ENCODE results near the gene SMPD1. TPM values are rescaled to one million over a fixed set of nuclear protein-coding genes. Genes with fewer than 3 reads are reported as not detected.

Gene SMPD1
- 51.6 TPM for total RNA-seq
- long read RNA-seq, transcript SMPD1-201 (6 exons, 2,452 nt), result major isoform, 41 of 81 reads
- long read RNA-seq, partial matches to known transcripts, result 24 of 81 reads
- long read RNA-seq, other reads (novel, unspliced or antisense), result 14 of 81 reads

- ATAC-seq (ENCODE audit: poor library complexity), result peak; percentile 98
- DNase-seq, result peak; percentile 97
- intact Hi-C loops (cut with DNase I), result loop anchor here (5.0 kb wide), 1 partner anchor 32 kb away; no protein-coding TSS in a partner anchor
Observed at GRCh38 chr11:6389905-6390717, at the start of gene SMPD1. Gene SMPD1, plus strand, starts transcription at chr11:6390474. Its CDS starts 125 bp downstream, at chr11:6390599.

DNA sequence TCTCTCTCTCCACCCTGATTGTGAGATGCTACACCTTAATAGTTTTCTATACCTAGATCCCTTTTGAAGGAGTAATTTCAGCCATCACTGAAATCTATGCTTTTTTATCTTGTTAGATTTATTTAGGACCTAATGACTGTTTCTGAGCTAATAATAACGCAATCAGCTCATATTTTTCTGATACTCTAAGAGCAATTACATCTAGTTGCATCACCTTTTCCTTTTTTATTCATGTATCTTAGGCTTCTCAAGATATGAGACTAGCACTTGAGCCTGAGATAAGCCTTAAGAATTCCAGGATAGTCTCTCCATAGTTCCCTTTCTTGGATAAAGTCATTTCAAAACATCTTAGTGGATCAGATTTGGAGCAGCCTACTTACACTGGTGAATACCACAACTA, 44.9 kb upstream of the SMPD1 start:
- intact Hi-C loops (cut with DNase I), result no loop called here
- no peak for ATAC-seq (ENCODE audit: poor library complexity)

GRCh38 chr11:6350043-6350442, 40.2 kb upstream of the SMPD1 start:
- DNase-seq (no peak), ATAC-seq (ENCODE audit: poor library complexity) (no peak)
- intact Hi-C loops (cut with DNase I), result no loop called here

More for the DNA sequence above, 44.9 kb upstream of the SMPD1 start:
- DNase-seq, result no peak

DNA sequence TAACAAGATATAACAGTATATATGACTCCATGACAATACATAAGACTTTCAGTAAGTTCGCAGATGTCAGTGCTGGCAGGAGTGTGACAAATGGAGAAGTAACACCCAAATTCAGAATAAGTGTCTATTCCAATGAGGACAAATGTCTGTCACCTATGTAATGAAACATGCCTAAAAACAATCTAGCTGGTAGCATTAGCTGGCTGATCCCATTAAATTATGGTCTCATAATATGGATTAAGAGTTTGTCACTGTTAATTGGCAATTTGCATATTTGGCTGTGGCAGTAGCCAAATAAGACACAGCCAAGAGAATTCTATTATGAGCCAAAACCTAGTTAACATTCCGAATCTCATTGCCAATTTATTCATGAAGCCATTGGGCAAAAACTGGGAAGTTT, 39.8 kb upstream of the SMPD1 start:
- no peak for ATAC-seq (ENCODE audit: poor library complexity)
- DNase-seq, result no peak
- intact Hi-C loops (cut with DNase I), result no loop called here

- no peak for ATAC-seq (ENCODE audit: poor library complexity)
- no peak for DNase-seq
- intact Hi-C loops (cut with DNase I), result no loop called here
Observed at GRCh38 chr11:6351782-6352382, 38.4 kb upstream of the SMPD1 start.

DNA sequence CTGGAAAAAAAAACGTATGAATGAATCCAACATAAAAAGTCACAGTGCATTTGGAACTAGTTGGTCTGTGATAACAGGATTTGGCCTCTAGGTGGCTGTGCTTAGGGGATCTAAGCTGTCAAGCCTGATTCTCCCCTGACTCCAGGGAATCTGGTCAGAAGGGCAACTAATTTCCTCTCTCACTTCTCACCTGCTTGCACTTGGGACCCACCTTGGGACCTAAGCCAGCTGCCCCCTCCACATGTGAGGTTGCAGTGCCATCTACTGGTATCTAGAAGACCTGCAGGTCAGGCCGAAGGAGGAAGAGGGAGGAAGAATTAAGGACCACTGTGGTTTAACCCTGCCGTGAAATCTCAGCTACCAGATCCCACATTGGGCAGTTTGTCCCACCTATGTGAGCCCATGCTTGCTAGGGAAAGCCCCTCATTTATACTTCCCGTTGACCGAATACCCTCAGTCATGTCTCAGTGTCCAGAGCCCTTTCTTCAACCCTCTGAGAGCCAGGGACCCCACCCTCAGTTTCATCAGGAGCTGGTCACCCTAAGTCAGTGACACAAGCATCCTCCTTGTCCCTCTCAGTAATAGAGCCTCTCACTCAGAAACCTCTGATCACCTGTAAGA, 36.8 kb upstream of the SMPD1 start:
- ATAC-seq (ENCODE audit: poor library complexity) (peak; percentile 69), DNase-seq (peak; percentile 52)
- intact Hi-C loops (cut with DNase I), result no loop called here

- ATAC-seq (ENCODE audit: poor library complexity) (no peak), DNase-seq (no peak)
- intact Hi-C loops (cut with DNase I), result no loop called here
Observed at GRCh38 chr11:6354651-6355485, 35.4 kb upstream of the SMPD1 start.

DNA sequence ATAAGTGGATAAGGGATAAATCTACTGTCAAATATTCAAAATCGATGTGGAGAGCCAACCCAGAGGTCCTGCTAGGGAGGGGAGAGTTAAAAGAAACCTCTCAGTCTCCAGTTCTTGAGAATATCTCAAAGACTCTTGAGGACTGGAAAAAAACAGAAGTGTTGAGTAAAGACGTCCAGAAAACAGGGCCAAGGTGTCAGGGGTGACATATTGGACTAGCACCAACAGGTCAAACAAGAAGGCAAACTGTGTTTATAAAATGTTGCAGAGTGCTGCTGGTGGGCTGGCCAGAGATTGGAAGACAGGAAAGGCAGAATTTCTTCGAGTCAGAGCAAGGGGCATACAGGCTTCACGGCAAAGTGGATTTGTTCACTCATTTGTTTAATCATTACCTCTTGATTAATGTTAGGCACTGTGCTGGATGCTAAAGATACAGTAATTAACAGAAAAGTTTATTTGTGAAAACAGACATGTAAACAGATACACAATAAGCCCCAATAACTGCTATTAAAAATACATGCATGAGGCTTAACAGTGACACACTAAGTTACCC, 33.7 kb upstream of the SMPD1 start:
- DNase-seq, result no peak
- no peak for ATAC-seq (ENCODE audit: poor library complexity)
- intact Hi-C loops (cut with DNase I), result no loop called here

DNA sequence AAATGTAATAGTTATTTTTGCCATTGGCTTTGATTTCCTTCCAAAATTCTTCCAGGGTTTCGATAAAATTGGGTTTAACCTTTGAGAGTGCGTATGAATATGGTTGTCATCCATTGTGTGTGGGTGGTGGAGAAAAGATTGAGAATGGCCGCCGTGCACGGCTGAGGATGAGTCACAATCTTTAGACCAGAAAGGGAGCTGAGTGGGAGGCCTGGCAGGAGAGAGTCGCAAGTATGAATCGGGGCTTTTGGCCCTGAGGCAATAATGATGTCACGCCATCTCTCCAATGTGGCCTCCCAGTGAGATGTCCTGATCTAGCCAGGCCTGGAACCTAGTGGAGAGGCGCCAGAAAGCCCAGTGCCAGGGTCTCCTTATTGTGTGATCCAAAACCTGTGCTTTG, 33.1 kb upstream of the SMPD1 start:
- intact Hi-C loops (cut with DNase I), result no loop called here
- DNase-seq, result peak; percentile 63
- peak; percentile 47 for ATAC-seq (ENCODE audit: poor library complexity)

GRCh38 chr11:6360183-6360582, 30.1 kb upstream of the SMPD1 start:
- ATAC-seq (ENCODE audit: poor library complexity), result no peak
- no peak for DNase-seq
- intact Hi-C loops (cut with DNase I), result loop anchor here (5.0 to 10.0 kb wide), 2 partner anchors 105 to 338 kb away; partner anchors contain the start of gene CCKBR

- intact Hi-C loops (cut with DNase I), result loop anchor here (5.0 to 10.0 kb wide), 2 partner anchors 108 to 340 kb away; partner anchors contain the start of gene CCKBR
- ATAC-seq (ENCODE audit: poor library complexity) (peak; percentile 94), DNase-seq (peak; percentile 85)
Observed at GRCh38 chr11:6362185-6362872, 27.9 kb upstream of the SMPD1 start.

DNA sequence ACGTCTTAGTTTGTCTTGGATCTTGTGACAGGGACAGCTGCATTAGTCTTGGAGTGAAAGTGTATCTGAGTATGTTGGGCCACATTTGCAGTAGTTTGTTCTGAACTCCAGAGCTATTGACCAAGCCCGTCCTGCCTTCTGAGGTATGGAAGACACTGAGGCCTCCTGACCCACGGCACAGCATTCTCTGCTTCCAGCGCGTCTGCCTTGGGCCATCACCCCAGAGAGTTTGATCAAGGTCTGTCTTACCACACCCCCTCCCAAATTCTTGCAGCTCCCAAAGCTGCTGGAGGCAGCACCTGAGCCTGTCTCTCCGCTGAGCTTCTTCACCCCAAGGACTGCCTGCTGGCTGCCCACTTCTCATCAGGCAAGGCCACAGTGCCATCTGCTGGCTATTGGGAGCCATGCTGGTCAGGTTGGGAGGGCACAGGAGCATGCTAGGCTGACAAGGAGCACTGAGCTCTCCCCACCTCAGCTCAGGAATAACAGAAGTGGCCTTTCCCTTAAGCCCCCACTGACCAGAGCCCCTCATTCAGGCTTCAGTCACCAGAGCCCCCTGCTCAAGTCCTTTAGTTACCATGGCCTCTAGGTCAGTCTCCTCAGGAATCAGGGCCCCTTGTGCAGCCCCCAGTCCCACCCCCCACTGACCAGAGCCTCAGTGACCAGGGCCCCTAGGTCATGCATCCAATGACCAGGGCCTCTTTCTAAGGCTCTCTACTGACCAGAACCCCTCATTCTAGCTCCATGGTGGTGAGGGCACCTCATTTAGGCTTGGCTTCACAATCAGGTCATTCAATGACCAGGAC, 27.2 kb upstream of the SMPD1 start:
- ATAC-seq (ENCODE audit: poor library complexity), result peak; percentile 95
- DNase-seq, result peak; percentile 87
- intact Hi-C loops (cut with DNase I), result loop anchor here (5.0 to 10.0 kb wide), 2 partner anchors 108 to 341 kb away; partner anchors contain the start of gene CCKBR

DNA sequence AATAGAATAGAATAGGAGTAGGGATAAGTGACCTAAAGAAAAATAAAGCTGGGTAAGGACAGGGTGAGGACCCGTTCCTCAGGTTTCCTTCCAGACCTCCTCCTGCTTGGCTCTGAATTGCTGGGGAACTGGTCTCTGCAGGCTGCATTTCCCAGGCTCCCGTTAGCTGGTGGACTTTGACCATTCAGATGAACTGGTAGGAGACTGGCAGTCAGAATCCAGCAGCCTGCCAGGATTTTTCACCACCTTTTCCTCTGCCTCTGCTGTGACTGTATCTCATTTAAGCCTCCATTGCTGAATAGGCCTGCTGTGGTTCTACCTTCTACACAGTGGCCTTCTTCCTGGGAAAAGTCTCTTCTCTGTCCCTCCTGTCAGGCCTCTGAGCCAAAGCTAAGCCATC, 24.6 kb upstream of the SMPD1 start:
- ATAC-seq (ENCODE audit: poor library complexity), result no peak

GRCh38 chr11:6371825-6372224, 18.4 kb upstream of the SMPD1 start:
- intact Hi-C loops (cut with DNase I), result loop anchor here (10.0 kb wide), 1 partner anchor 333 kb away; no protein-coding TSS in a partner anchor
- DNase-seq, result no peak
- no peak for ATAC-seq (ENCODE audit: poor library complexity)

More for the DNA sequence above, 24.6 kb upstream of the SMPD1 start:
- no peak for DNase-seq
- intact Hi-C loops (cut with DNase I), result loop anchor here (10.0 kb wide), 1 partner anchor 111 kb away; the partner anchor contains the start of gene CCKBR

DNA sequence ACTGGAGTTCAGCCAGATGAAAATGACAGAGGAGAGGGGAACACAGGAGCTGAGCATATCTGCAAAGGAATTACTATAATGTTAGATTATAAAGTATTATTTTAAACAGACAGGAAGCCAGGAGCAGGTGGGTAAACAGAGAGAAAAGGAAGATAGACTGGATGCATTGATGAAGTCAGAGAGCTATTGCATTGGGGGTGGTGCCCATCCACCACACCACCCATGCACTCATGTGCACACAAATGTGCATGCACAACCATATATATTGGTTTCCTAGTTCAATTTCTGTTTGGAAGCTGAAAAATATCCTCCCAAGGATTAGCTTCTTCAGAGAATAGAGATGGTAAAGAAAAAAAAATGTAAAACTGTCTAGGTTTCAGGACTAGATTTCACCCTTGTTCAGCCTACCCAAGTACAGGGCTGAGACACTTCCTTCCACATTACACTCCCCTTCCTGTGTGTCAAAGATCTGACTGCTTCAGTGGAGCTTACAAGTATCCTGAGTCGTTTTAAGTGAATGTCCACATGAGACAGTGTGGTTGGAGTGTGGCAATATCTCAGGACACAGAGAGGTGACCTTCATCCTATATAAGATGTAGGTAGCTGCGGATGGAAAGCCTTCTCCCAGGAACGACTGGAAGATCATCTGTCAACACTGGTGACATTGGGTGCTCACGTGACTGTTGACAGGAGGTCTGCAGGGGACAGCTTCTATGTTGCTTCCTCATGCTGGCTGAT, 12.2 kb upstream of the SMPD1 start:
- DNase-seq, result no peak
- ATAC-seq (ENCODE audit: poor library complexity), result peak; percentile 49
- intact Hi-C loops (cut with DNase I), result loop anchor here (5.0 to 10.0 kb wide), 2 partner anchors 129 to 327 kb away; no protein-coding TSS in a partner anchor

DNA sequence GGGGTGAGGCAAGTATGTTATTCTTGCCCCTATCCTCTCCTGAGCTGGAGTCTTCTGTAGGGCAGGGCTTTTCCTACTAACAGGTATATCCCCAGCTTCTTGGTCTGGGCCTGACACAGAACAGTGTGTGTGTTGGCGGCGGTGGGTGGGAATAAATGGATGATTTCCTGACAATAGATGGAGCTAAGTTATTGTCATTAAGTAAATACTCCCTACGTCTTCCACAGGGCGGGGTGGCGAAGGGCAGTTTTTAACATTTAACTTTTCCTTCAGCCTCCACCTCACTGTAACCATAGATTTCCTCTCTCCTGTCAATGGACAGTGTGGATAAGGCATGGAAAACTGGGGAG, 11.7 kb upstream of the SMPD1 start:
- DNase-seq, result no peak
- peak; percentile 13 for ATAC-seq (ENCODE audit: poor library complexity)
- intact Hi-C loops (cut with DNase I), result loop anchor here (5.0 to 10.0 kb wide), 2 partner anchors 129 to 326 kb away; no protein-coding TSS in a partner anchor

All from Right ventricle myocardium superior (tissue), 1 donor.